Ovary (tissue), 3 donors: ENCODE results near the gene ENTPD8.

Source experiments
- EP300 ChIP-seq: sonication (generic); formaldehyde crosslinking; IDR thresholded peaks from one replicate; pipeline ENCODE4 v1.6.1; 2017; ENCODE audit warnings: antibody characterized with exemption
- POLR2A ChIP-seq: fragments of 450-650 bp; IDR thresholded peaks from one replicate; pipeline ENCODE4 v1.6.1; 2017; ENCODE audit warnings: antibody characterized with exemption, mild to moderate bottlenecking, moderate library complexity
- TF ChIP-seq, protein P1 (sequence below), 3 donors: fragments of 450-650 bp in 2 of 3; fragments of 200-600 bp in 1 of 3; IDR thresholded peaks; one replicate each; pipeline versions ENCODE4 v1.5.1 to v1.8.0; 2016 to 2022; ENCODE audit warnings: antibody characterized with exemption in 3 of 3, mild to moderate bottlenecking in 1 of 3
- donor health status: DM: no; HTN: no; CAD: no.

DNA sequence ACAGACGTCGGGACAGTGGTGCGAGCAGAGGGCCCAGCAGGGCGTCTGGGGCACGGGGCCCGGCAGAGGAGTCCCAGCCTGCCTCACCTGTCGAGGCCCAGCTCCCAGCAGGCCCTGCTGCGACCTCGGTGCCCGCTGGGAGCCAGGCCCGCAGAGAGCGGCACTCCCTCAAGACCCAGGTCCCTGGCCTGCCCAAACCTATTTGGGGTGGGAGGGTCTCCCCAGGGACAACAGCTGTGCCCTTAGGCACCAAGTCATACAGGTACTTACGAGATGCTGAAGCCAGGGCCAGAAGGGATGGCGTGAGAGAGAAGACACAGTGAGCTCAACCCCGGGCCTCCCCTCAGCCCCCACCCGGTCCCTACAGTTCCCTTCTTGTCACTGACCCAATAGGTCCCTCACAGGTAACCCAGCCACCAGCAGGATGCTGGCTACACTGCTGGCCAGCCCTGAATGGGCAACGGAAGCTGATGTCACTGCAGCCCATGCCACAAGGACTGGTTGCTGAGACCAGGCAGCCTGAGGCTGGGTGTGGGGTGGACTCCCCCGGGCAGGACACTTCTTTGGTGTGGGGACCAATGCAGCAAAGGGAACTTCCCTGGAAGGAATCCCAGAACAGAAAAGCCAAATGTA is 14.3 kb upstream of the ENTPD8 start:
- TF ChIP-seq EP300: no peak
- TF ChIP-seq, protein P1, sequence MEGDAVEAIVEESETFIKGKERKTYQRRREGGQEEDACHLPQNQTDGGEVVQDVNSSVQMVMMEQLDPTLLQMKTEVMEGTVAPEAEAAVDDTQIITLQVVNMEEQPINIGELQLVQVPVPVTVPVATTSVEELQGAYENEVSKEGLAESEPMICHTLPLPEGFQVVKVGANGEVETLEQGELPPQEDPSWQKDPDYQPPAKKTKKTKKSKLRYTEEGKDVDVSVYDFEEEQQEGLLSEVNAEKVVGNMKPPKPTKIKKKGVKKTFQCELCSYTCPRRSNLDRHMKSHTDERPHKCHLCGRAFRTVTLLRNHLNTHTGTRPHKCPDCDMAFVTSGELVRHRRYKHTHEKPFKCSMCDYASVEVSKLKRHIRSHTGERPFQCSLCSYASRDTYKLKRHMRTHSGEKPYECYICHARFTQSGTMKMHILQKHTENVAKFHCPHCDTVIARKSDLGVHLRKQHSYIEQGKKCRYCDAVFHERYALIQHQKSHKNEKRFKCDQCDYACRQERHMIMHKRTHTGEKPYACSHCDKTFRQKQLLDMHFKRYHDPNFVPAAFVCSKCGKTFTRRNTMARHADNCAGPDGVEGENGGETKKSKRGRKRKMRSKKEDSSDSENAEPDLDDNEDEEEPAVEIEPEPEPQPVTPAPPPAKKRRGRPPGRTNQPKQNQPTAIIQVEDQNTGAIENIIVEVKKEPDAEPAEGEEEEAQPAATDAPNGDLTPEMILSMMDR (IDR thresholded peaks at IDR 0.05): no peak
- no peak for TF ChIP-seq POLR2A
